Karpas-422 (cell line): ENCODE measurements around the gene GREB1. TPM values are rescaled to one million over a fixed set of nuclear protein-coding genes. Genes with fewer than 3 reads are reported as not detected.

Source experiments
- DNase-seq: peaks from one replicate; pipeline ENCODE4 v3.0.0-alpha.2; 2015
- H2AFZ ChIP-seq: fragments of 200-600 bp; sonication (generic); 2 replicates; pipeline ENCODE4 v1.6.1; 2014; ENCODE audit warnings: antibody characterized with exemption, low read length, mixed read lengths
- H3K27ac ChIP-seq: fragments of 200-600 bp; sonication (generic); 2 replicates; pipeline ENCODE4 v1.5.1; 2014; ENCODE audit warnings: mild to moderate bottlenecking, low read length, moderate library complexity
- H3K27me3 ChIP-seq: fragments of 200-600 bp; sonication (generic); 2 replicates; pipeline ENCODE4 v1.6.1; 2014; ENCODE audit warnings: low read length, mixed read lengths
- H3K36me3 ChIP-seq: fragments of 200-600 bp; sonication (generic); 2 replicates; pipeline ENCODE4 v1.6.1; 2014; ENCODE audit warnings: low read length, mixed read lengths; ENCODE audit not compliant: insufficient read depth
- H3K4me1 ChIP-seq: fragments of 200-600 bp; sonication (generic); 2 replicates; pipeline ENCODE4 v1.6.1; 2014; ENCODE audit warnings: mild to moderate bottlenecking, low read length, mixed read lengths
- H3K4me2 ChIP-seq: fragments of 200-600 bp; sonication (generic); 2 replicates; pipeline ENCODE4 v1.6.1; 2014; ENCODE audit warnings: low read length, low read depth, mild to moderate bottlenecking; ENCODE audit not compliant: poor library complexity, severe bottlenecking
- H3K4me3 ChIP-seq: fragments of 200-600 bp; sonication (generic); 2 replicates; pipeline ENCODE4 v1.5.1; 2014; ENCODE audit warnings: mild to moderate bottlenecking, antibody characterized with exemption, low read length, mixed read lengths
- H3K79me2 ChIP-seq: fragments of 200-600 bp; sonication (generic); 2 replicates; pipeline ENCODE4 v1.6.1; 2014; ENCODE audit warnings: mild to moderate bottlenecking, low read length, mixed read lengths
- H3K9ac ChIP-seq: fragments of 200-600 bp; sonication (generic); 2 replicates; pipeline ENCODE4 v1.6.0; 2014; ENCODE audit warnings: low read length
- H3K9me2 ChIP-seq: fragments of 200-600 bp; sonication (generic), shearing (Covaris generic); replicated peaks from 2 replicates; pipeline ENCODE4 v1.6.0; 2014; ENCODE audit warnings: mild to moderate bottlenecking, low read length, moderate library complexity; ENCODE audit not compliant: insufficient read depth
- H3K9me3 ChIP-seq: fragments of 300-700, 200-600 bp; sonication (generic); 2 replicates; pipeline ENCODE4 v1.6.1; 2014; ENCODE audit warnings: low read length, mixed read lengths
- H4K20me1 ChIP-seq: fragments of 200-600 bp; sonication (generic); 2 replicates; pipeline ENCODE4 v1.6.1; 2014; ENCODE audit warnings: mild to moderate bottlenecking, antibody characterized with exemption, low read length, low read depth; ENCODE audit not compliant: insufficient read depth
- total RNA-seq: library from RNA; depleted of rRNA; stranded (reverse); fragments of >200 nt; shearing (Covaris generic); gene quantifications from 2 replicates; pipeline ENCODE4 v1.2.3, GENCODE V29; 2014; ENCODE audit warnings: low replicate concordance

Gene GREB1
- total RNA-seq, 1 experiment from 2014 or later, result 4.4 TPM

DNA sequence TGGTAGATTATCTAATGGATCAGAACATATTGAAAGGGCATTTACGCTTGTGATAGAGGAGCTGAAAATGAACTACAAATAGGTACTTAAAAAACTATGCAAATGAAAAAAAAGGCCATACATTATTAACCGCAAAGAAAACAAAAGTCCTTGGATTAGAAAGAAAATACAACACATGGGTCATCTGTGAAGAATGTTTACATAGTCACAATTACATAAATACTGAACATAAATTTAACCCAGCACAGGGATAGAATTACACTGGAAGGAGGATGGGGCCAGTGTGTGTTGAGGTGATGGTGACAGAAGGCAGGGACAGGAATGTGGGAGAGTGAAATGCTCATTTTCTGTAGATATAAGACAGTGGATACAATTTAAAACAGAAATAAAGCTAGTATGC is 129.6 kb downstream of the GREB1 start:
- Histone ChIP-seq H3K27me3 (no peaks in the 10 kb centered on the region), H2AFZ (no peak overlapping the region), H3K4me2 (no peak overlapping the region), H3K36me3 (no peaks in the 10 kb centered on the region), H4K20me1 (no peaks in the 10 kb centered on the region), H3K9me2 (no peaks in the 10 kb centered on the region), H3K9me3 (peaks cover 5% of the 10 kb centered on the region), H3K79me2 (no peaks in the 10 kb centered on the region), H3K4me3 (no peak overlapping the region), H3K9ac (no peak overlapping the region), H3K4me1 (no peaks in the 10 kb centered on the region), H3K27ac (no peak overlapping the region)
- no peak for DNase-seq

DNA sequence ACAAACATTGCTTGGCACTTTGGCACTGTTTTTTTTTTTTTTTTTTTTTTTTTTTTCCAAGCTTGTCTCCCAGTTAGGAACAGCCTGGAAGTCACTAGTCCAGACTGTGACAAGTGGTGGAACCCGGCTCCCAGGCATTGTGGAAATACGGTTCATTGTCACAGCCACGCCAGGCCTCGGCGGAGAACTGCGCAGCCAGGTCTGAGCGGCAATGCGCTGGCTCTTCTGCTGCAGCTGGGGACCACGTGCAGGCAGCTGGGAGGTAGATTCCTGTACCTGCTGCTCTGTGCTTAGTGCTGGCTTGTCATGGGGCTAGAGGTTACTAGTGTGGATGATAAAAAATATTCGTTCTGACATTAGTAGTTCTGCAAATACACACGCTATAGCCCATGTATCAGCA is 131.2 kb downstream of the GREB1 start:
- Histone ChIP-seq H2AFZ (no peak overlapping the region), H3K36me3 (no peaks in the 10 kb centered on the region), H3K4me3 (no peak overlapping the region), H3K27me3 (no peaks in the 10 kb centered on the region), H3K27ac (no peak overlapping the region), H3K9me3 (peaks cover 5% of the 10 kb centered on the region), H3K4me1 (no peaks in the 10 kb centered on the region), H4K20me1 (no peaks in the 10 kb centered on the region), H3K79me2 (no peaks in the 10 kb centered on the region), H3K9me2 (no peaks in the 10 kb centered on the region), H3K4me2 (no peak overlapping the region), H3K9ac (no peak overlapping the region)
- no peak for DNase-seq

DNA sequence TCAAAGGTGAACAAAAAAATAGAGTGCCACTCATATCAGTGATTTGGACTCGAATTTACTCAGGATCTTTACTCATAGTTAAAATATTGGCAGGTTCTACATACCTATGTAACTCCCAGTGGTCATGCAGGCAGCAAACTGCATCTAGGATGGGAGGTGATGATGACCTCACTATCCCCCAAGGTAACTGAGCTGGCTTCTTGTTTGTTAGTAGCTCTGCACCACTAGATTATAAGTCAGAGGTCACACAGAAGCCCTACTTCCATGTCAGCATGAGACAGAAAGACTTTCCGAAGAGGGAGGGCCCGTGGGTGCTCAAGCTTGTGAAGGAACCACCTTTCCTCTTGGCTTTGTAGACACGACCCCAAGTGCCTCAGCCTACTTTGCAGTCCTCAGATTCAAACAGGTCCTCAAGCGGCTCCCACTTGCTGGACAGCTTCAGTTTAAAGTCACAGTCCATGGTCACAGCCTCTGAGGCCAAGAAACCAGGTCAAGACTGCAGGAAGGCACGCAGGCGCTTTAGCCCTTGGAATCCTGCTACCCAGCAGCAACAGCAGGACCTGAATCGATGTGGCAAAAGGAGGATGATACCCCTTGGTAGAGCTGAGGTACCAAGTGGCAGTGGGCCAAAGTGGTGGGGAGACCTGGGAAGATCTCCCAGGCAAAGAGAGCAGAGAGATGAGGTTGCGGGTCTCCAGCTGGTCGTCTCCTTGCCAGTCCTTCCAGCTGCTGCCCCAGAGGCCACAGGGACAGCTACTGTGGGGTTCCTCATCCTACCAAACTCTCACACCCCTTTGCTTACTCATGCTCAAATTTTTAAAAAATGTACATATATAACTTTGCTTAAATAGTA is 131.9 kb downstream of the GREB1 start:
- Histone ChIP-seq H3K4me2 (no peak overlapping the region), H4K20me1 (no peaks in the 10 kb centered on the region), H3K36me3 (no peaks in the 10 kb centered on the region), H3K4me3 (no peak overlapping the region), H3K4me1 (no peaks in the 10 kb centered on the region), H3K9me3 (peaks cover 5% of the 10 kb centered on the region), H3K79me2 (no peaks in the 10 kb centered on the region), H3K9me2 (no peaks in the 10 kb centered on the region), H3K9ac (no peak overlapping the region), H2AFZ (no peak overlapping the region), H3K27ac (no peak overlapping the region), H3K27me3 (no peaks in the 10 kb centered on the region)
- DNase-seq, result no peak

DNA sequence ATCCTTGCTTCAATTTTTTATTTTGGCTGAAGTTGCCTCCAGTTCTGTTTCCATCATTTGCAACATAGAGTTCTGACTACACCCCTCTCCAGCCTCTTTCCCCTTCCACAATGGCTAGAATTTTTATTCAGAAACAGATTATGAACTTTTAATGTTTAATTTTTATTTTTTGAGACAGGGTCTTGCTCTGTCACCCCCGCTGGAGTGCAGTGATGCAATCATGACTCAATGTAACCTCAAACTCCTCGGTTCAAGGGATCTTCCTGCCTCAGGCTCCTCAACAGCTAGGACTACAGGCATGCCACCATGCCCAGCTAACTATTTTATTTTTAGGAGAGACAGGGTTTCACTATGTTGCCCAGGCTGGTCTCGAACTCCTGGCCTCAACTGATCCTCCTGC is 133.3 kb downstream of the GREB1 start:
- no peak overlapping the region for H3K4me2 ChIP-seq
- peaks cover under 1% of the 10 kb centered on the region for H3K4me1 ChIP-seq
- no peak overlapping the region for H2AFZ ChIP-seq
- H3K36me3 ChIP-seq, result no peaks in the 10 kb centered on the region
- DNase-seq, result no peak
- H3K9ac ChIP-seq, result no peak overlapping the region
- H3K4me3 ChIP-seq, result no peak overlapping the region
- no peaks in the 10 kb centered on the region for H4K20me1 ChIP-seq
- peaks cover 5% of the 10 kb centered on the region for H3K9me3 ChIP-seq
- H3K9me2 ChIP-seq, result no peaks in the 10 kb centered on the region
- no peaks in the 10 kb centered on the region for H3K79me2 ChIP-seq
- H3K27me3 ChIP-seq, result no peaks in the 10 kb centered on the region
- H3K27ac ChIP-seq, result no peak overlapping the region

DNA sequence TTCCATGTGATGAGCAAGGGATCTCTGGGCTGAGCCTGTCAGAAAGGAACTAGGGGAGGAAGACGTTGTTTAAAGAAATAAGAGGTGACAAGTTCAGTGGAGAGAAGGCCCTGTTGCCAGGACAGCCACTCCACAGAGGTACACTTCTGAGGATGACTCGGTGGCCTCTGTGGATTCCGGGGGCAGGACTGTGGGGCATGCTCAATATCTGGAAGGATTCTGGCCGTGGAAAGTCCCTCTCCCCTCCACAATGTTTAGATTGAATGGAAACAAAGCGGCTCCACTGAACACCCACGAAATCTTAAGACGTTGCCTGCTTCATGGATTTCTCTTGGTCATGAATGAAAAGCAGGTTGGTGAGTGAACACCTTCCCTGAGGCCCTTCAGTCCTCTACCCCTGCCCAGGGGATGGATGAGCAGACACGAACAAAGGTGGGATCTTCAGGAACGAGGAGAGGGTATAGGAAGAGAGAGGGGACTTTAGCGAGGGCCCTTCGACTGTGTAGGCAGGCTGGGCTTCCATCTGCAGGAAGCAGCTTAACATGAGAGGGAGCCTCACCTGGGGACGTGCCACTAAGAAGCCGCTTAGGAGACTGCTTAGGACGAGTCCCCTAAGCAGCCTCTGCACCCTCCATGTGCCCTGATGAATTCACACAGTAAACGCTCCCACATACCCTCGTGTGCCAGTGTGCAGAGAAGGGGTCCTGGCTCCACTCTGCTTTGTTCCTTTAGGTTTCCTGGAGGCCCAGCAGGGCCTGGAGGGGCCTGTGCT is 134.2 kb downstream of the GREB1 start:
- H3K9me3 ChIP-seq, result peaks cover 2% of the 10 kb centered on the region
- H3K9me2 ChIP-seq, result no peaks in the 10 kb centered on the region
- H3K4me2 ChIP-seq, result no peak overlapping the region
- H2AFZ ChIP-seq, result no peak overlapping the region
- peaks cover 9% of the 10 kb centered on the region for H3K4me1 ChIP-seq
- no peaks in the 10 kb centered on the region for H3K79me2 ChIP-seq
- no peak overlapping the region for H3K27ac ChIP-seq
- DNase-seq, result no peak
- no peak overlapping the region for H3K4me3 ChIP-seq
- no peaks in the 10 kb centered on the region for H3K36me3 ChIP-seq
- no peaks in the 10 kb centered on the region for H3K27me3 ChIP-seq
- no peaks in the 10 kb centered on the region for H4K20me1 ChIP-seq
- no peak overlapping the region for H3K9ac ChIP-seq

DNA sequence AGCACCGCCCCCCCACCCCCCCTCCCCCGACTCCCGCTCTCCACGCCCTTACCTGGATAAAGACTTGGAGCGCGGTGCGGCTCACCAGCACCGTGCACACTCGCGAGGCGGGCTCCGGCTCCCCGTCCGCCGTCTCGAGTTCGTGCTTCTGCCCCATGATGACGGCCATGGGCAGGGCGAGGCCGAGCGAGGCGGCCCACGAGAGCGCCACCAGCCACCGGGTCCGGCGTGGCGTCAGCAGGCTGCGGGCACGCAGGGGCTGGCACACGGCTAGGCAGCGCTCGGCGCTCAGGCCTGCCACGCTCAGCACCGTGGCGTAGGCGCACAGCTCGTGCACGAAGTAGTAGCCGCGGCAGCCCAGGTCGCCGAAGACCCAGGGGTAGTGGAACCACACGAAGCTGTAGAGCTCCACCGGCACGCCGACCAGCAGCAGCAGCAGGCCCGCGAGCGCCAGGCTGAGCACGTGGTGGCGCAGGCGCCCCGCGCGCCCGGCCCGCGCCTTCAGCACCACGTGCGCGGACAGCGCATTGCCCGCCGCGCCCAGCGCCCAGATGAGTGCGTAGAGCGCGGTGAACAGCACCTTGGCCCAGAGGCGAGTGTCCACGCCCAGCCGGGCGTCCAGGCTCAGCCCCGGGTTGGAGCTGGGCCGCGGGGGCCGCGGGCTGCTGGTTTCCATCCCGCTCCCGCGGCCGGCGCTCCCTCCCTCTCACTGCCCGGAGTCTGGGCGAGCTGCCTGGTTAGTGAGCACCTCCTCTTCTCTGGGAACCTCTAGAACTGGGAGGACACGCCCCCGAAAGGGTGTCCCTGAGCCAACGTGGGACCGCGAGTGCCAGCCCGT is 135.8 kb downstream of the GREB1 start, which contains the start of gene NTSR2:
TSS of gene NTSR2 (minus strand) at position 742 of the 838 bp plus-strand sequence. CDS start at position 676, 66 bp downstream.
- Histone ChIP-seq H3K4me3 (no peak within 1 kb of the TSS), H3K9me3 (no peaks in the 10 kb centered on the region), H3K9ac (no peak within 1 kb of the TSS), H3K4me1 (peaks cover 12% of the 10 kb centered on the region), H2AFZ (no peak within 1 kb of the TSS), H3K79me2 (no peaks in the 10 kb centered on the region), H3K4me2 (no peak within 1 kb of the TSS), H3K27me3 (no peaks in the 10 kb centered on the region), H3K36me3 (no peaks in the 10 kb centered on the region), H3K9me2 (no peaks in the 10 kb centered on the region), H4K20me1 (no peaks in the 10 kb centered on the region), H3K27ac (no peak within 1 kb of the TSS)
- no peak for DNase-seq

GRCh38 chr2:11672407-11672806 is 138.6 kb downstream of the GREB1 start:
- Histone ChIP-seq H3K36me3 (no peaks in the 10 kb centered on the region), H3K79me2 (no peaks in the 10 kb centered on the region), H3K9me3 (no peaks in the 10 kb centered on the region), H3K4me1 (peaks cover 12% of the 10 kb centered on the region), H3K4me3 (no peak overlapping the region), H2AFZ (no peak overlapping the region), H4K20me1 (no peaks in the 10 kb centered on the region), H3K27me3 (no peaks in the 10 kb centered on the region), H3K27ac (no peak overlapping the region), H3K9me2 (no peaks in the 10 kb centered on the region), H3K4me2 (no peak overlapping the region), H3K9ac (no peak overlapping the region)
- peak; percentile 48 for DNase-seq

- Histone ChIP-seq H3K9me2 (no peaks in the 10 kb centered on the region), H4K20me1 (no peaks in the 10 kb centered on the region), H3K4me1 (peaks cover 12% of the 10 kb centered on the region), H3K4me2 (no peak overlapping the region), H3K9me3 (no peaks in the 10 kb centered on the region), H3K9ac (no peak overlapping the region), H3K4me3 (no peak overlapping the region), H2AFZ (no peak overlapping the region), H3K36me3 (no peaks in the 10 kb centered on the region), H3K79me2 (no peaks in the 10 kb centered on the region), H3K27me3 (no peaks in the 10 kb centered on the region), H3K27ac (no peak overlapping the region)
- no peak for DNase-seq
Measured at GRCh38 chr2:11674983-11675382, 141.1 kb downstream of the GREB1 start.
